GM21515 (cell line): ENCODE measurements around the gene RNF212.

Source experiments
- ATAC-seq: cut with Tn5 transposase; IDR thresholded peaks from one replicate; pipeline ENCODE4 v1.9.1; 2021; ENCODE audit not compliant: unreplicated experiment

RNF212 gene

GRCh38 chr4:1038948-1039492 is 74.3 kb downstream of the RNF212 start:
- no peak for ATAC-seq

DNA sequence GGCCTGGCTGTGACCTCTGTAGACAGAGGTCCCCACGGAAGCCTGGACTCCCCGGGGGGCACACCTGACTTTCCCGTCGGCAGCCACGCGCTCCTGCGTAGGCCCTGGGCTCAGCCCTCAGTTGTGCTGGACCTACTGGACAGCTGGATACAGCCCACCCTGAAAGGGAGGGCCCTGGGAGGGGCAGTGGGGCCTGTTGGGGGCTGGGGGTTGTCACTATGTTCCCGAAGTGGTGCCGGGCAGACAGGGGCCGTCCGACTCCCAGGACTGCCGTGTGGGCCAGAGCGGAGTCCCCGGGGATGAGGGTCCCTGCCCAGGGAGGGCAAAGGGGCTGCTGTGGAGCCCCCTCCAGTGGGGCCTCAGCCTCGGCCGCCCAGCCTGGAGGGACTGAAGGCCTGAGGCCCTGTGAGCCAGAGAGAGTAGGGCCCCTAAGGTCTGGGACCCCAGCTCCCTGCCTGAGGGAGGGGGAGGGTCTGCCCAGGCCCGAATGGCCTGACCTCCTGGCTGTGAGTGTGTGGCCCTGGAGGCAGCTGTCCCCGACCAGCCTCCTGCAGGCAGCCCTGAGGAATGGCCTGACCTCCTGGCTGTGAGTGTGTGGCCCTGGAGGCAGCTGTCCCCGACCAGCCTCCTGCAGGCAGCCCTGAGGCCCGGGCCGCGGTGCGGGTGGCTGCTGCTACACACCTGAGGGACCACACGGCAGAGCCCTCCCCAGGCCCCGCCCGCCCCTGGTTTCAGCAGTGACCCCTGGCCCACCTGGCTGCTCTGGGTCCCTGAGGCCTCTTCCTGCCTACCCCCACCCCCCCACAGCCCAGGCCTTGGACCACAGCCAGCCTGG is 76.2 kb downstream of the RNF212 start:
- ATAC-seq, result no peak

DNA sequence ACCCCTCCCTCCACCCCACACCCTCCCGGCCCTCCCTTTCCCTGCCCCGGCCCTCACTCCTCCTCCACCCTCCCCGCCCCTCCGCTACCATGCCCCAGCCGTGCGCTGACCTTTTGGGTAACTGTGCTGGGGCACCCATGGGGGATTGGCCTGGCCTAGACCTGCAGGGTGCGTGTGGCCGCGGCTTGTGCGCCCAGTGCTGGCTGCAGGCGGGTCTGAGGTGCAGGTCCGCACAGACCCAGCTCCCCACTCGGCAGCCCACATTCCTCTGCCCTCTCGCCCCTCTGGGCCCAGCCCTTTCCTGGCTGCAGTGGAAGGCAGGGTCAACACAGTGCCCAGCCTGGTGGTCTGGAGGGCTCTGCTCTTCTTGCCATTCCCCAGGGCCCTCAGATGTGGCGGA is 77.3 kb downstream of the RNF212 start:
- no peak for ATAC-seq

- ATAC-seq, result no peak
Observed at GRCh38 chr4:1035510-1035909, 77.9 kb downstream of the RNF212 start.

DNA sequence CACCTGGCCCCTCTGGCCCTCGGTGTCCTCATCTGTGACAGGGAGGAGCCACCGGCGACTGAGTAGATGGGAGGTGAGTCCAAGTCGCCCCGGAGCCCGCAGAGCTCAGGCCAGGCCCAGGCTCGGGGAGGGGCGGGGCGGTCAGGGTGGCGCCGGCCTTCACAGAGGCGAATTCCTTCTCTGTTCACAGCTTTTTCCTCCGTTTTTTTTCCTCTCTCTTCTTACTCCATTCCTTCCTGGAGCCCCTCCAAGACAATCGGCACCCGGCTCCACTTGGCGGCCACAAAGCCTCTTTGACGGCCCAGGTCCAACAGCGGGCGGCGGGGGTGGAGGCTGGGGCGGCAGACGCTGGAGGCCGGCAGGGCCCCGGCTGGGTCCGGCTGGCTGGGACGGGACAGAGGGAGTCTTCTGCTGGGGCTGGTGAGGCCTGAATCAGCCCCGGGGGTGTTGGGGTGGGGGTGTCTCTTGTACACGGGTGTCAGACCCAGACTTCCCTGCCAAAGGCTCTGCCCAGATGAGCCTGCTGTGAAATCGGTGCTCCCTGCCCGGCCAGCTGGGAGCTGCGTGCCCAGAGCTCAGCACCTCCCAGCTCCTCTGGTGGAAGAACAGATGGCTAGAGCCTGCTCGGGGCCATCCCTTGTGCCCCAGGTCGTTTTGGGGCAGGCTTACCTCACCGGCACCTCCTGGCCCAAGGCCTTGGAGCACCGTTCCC is 79.4 kb downstream of the RNF212 start:
- no peak for ATAC-seq

DNA sequence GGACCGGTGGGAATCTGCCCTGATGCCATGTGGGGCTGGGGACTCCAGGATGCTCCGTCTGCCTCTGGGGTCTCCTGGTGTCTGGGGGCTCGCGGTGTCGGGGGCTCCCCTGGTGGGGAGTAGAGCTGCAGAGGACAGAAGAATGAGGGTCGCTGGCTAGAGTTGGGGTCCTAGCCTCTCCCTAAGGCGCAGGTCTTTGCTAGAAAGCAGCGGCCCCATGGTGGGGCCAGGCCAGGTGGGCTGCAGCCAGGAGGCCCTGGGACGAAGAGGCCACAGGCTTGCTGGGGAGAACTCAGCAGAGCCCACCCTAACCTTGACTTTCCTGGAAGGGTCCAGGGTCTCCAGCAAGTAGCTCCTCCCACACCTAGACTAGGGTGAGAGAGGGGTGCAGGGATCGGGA is 80.5 kb downstream of the RNF212 start:
- no peak for ATAC-seq

- no peak for ATAC-seq
Observed at GRCh38 chr4:1031956-1032795, 81.2 kb downstream of the RNF212 start.

DNA sequence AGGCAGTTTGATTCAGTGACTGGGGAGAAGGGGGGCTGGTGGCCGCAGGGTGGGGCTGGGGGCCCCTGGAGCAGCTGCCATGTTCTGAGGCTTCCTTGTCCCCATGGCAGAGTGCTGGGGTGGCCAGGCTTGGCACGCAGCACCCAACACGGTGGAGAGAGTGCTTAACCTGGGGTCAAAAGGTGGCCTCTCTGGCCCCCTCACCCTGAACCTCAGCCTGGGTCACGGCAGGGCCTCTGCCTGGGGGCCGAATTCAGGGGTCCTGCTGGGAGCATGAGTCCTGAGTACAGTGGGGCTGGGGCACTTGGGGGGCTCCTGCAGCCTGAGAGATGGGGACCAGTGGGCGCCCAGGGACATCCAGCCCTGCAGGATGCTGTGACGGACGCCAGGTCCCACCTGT is 82.0 kb downstream of the RNF212 start:
- ATAC-seq, result no peak

GRCh38 chr4:1030559-1030958 is 82.8 kb downstream of the RNF212 start:
- ATAC-seq, result no peak

DNA sequence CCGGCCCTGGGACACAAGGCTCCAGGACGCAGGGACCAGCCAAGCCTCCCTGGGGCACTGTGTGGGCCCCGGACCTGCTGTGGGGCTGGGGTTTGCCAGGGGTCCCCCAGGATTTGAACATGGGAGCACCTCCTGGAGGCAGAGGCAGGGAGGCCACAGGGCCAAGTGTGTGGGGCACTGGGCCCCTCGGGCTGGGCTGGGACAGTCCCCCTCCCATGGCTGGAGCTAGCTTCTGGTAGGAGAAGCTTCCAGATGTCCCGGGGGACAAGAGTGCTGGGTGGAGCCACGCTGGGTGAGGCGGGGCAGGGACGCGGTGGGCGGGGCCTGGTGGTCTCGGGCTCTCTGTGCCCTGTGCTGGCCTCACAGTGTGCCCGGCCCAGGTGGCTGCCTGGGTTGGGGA is 83.3 kb downstream of the RNF212 start:
- ATAC-seq, result no peak

DNA sequence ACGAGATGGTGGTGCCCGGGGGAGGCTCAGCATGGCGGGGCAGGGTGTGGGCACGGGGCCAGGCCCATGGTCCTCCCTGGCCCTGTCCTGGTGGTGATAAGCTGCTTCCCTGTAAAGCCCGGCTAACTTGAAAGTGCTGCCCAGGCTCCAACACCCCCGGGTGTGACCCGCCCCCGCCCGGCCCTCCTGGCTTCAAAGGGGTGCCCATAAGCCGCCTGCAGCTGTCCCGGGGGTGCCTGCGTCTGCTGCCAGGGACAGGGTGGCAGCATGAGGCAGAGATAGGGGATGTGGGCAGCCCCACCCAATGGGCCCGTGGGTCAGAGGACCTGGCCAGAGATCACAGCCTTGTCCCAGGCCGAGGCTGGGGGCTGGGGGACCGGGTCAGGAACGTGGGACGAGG is 83.8 kb downstream of the RNF212 start:
- ATAC-seq, result no peak

DNA sequence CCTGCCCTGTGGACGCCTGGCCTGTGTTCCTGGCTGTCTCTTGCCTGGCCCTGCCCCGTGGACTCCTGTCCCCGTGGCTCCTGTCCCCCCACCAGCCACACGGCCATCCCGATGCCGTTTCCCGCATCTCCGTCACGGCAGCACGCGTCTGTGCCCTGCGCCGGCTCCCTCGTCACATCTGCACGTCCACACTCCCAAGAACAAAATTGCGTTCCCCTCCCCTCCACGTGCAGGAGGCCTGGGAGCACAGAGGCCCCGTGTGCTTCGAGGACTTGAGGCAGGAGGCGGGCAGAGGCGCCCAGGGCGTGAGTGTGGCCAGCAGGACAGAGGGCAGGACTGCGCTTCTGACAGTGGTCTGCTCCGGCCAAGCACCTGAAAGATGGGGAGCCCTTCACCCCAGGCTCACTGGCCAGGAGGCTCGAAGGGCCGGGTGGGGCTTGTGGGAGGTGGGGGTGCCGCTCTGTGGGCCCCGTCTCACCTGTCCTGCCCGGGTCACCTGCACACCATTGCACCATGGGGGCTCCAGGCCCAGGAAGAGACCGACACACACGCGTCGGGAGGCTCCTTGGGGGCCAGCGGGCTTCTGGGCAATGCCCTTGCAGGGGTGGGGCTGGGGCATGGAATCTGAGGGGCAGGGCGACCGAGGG is 84.7 kb downstream of the RNF212 start:
- ATAC-seq, result no peak

- ATAC-seq, result no peak
Observed at GRCh38 chr4:1027915-1028238, 85.5 kb downstream of the RNF212 start.

- no peak for ATAC-seq
Observed at GRCh38 chr4:1027219-1027914, 86.0 kb downstream of the RNF212 start.

DNA sequence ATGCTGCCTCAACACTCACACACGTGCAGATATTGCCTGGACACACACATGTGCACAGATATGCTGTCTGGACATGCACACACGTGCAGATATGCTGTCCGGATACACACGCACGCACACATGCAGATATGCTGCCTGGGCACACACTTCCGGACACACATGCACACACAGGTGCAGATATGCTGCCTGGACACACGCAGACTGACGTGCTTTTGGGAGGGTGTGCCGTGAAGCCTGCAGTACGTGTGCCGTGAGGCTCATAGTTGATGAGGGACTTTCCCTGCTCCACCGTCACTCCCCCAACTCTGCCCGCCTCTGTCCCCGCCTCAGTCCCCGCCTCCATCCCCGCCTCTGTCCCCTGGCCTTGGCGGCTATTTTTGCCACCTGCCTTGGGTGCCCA is 87.2 kb downstream of the RNF212 start:
- ATAC-seq, result peak; percentile 58

GRCh38 chr4:1024882-1025545 is 88.3 kb downstream of the RNF212 start:
- no peak for ATAC-seq

DNA sequence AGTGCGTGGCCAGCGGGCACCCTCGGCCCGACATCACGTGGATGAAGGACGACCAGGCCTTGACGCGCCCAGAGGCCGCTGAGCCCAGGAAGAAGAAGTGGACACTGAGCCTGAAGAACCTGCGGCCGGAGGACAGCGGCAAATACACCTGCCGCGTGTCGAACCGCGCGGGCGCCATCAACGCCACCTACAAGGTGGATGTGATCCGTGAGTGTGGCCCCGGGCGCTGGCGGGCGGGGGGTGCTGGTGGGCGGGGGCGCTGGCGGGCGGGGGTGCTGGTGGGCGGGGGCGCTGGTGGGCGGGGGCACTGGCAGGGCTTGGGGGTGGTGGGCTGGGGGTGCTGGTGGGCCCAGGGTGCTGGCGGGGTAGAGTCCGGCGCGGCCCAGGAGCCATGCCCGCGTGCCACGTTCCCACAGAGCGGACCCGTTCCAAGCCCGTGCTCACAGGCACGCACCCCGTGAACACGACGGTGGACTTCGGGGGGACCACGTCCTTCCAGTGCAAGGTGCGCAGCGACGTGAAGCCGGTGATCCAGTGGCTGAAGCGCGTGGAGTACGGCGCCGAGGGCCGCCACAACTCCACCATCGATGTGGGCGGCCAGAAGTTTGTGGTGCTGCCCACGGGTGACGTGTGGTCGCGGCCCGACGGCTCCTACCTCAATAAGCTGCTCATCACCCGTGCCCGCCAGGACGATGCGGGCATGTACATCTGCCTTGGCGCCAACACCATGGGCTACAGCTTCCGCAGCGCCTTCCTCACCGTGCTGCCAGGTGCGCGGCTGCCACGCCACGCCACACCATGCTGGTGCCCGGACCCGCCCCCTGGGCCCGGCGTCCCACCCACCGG is 89.2 kb downstream of the RNF212 start:
- ATAC-seq, result no peak

DNA sequence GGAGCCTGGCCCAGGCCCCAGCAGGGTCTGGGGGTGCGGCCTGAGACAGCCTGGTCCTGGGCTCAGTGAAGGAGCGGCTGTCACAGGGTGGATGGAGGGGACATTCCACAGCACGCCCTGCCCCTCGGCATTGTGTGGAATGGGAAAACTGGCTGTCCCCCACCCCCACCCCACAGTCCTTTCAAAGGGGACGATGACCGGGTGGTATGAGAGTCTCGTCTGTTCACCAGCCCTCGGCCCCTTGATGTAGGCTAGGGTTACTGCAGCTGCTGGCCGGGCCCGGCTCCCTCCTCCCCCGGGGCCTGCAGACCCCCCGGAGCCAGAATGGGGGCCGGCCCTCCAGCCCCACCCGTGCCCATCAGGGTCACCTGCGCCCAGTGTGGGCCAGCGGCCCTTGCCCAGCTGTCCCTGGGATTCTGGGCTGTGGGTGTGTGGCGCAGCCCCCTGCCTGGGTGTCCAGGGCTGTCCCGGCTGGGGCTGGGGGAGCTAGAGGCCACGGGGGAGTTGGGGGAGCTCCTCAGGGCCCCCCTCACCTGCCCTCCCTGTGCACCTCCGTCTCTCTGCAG is 90.2 kb downstream of the RNF212 start:
- no peak for ATAC-seq

GRCh38 chr4:1022739-1023066 is 90.7 kb downstream of the RNF212 start:
- no peak for ATAC-seq
